Stimulated activated CD8-positive, alpha-beta memory T cell treated with anti-CD3 and anti-CD28 coated beads, Interleukin-4, amount 100 ng/mL, for 24 hours (primary cell): ENCODE results near the gene CCNF.

Source experiments
- DNase-seq: peaks from one replicate; pipeline ENCODE4 v3.0.0-alpha.2; 2020; ENCODE audit warnings: low read depth

The CCNF gene

DNA sequence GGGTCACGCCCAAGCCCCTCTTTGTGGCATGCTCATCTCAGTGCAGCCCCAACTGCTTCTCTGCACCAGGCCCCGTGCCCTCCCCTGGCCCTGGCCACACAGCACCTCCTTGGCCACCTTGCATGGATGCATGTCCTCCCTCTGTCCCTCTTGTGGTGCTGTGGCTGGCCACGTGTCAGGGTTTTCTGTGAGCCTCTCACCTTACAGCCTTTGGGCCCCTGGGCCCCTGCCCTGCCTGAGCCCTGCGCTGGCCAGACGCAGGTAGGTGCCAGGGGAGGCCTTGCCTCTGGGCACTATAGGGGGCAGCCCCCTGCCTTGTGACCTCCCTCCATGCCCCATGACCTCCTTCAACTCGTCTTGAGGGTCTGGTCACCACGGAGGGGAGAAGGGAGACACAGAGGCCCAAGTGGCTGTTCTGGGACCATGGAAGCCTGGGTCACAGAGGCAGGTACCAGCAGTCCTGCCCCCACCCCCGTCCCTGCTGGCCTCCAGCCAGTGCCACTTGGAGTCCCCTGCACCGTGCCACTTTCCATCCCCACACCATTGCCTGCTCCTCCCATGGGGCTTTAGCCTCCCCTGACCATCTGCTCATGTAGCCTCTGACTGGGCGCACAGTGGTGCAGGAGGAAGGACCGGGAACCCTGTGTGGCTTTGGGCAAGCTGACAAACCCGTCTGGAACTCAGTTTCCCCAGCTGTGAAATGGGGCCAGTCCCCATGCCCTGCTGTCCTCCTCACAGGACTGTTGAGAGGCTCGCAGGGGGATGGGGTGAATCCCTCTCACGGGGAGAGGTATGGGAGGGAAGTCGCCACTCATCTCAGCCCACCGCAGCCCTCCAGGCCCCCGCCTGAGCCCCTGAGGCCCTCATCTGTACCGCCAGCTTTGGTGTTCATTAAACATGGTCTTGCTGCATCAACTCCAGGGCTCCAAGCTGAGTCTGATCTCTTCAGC, 73.0 kb downstream of the CCNF start:
- DNase-seq = no peak

DNA sequence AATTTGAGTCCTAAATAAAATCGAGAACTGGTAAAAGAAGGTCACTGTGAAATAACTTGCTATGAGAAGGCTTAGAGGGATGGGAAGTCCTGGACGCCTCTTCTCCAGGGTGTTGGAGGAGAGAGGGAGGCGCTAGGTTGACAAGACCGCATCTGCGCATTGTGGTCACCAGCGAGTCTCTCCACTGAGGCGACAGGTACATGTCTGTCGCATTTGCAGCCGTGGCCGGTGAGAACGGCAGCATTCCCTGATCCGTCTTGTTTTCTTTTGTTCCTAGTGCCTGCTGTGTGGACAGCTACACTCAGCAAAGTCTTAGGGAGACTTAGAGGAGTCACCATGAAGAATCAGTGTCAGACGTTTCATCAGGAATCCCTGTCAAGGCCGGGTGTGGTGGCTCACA, 76.4 kb downstream of the CCNF start:
- DNase-seq = no peak

DNA sequence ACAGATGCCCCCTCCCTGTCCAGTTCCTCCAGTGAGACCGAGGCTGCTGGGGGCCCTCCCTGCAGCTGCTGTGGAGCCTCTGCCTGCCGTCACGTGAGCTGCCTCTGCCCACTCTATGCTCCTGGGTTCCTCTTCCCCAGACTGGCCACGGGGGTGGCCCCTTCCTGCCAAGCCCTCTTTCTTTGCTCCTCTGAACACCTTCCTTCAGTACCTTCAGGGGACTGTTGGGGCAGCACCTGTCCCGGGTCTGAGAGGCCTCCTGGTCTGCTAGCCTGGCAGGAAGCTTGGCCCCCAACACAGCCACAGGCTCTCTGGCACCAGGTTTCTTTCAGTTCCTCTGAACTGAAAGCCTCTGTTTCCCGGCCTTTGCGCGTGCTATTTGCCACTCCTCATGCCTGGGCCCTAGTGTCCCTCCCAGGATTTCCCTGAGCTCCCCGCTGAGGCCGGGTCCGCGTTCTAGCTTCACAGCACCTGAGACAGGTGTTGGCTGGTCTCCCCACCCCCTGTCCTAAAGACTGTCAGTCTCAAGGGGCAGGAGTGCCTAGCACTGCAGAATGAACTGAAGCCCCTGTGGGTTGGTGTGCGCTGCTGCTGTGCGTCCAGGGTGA, 77.9 kb downstream of the CCNF start:
- DNase-seq = no peak

DNA sequence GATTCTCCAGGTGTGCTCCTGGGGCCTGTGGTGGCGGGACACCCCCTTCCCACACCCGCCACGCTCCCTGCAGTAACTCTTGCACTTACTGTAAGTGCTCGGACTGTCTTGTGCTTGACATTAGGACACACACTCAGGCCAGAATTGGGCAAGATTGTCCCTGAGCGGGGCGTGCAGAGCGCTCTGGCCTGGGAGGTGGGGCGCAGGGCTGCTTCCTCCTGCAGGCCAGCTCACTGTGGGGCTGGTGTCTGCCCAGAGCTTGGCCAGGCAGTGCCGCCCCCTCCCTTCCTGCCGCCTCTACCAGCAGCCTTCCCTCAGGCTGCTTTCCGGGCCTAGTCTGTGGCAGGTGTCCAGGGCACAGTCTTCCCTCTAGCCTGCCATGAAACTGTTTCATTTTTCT, 78.4 kb downstream of the CCNF start:
- DNase-seq = no peak
